Measurements from ENCODE around the gene RDX. TPM values are rescaled to one million over a fixed set of nuclear protein-coding genes. Genes with fewer than 3 reads are reported as not detected.
A peak's percentile ranks its signal among the peaks of the same experiment; 100 is the strongest.

Gene RDX
- total RNA-seq, 4 donors from 2014 or later: 95.7 to 140 (median 115) TPM

DNA sequence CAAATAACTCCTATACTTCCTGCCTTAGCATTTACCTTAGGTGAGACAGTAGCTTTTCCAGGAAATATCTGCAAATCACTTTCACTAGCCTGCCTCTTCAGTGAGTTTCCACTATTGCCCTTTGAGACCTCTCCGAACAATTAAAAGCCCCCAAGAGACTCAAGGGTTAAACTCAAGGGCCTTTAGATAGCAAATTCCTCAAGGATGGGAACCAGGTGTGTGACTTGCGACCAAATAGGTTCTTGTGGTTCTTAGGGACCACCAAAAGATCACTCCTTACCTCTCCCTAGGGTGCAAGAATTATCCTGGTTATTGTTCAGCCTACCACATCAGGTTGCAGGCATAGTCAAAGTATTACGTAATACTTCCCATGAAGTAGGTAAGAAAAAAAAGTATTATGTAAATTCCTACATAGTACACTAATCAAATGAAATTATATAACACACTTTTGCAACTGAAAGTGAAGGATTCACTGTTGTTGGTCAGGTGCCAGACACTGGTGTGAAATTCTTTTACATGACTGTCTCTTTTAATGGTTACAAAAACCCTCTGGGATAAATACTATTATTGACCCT is 1.4 kb upstream of the RDX start:
- H3K27me3 ChIP-seq: no peaks in the 10 kb centered on the region
- DNase-seq (no peak), ATAC-seq (no peak)
- H3K27ac ChIP-seq: peak overlapping the region in 3 of 4 donors; percentile 93 to 99 (median 94)
- H3K9me3 ChIP-seq: no peaks in the 10 kb centered on the region
- no peak for TF ChIP-seq CTCF (IDR thresholded peaks at IDR 0.05 in 4 of 5, conservative IDR thresholded peaks at IDR 0.05 in 1 of 5)
- no peak for TF ChIP-seq POLR2A (IDR thresholded peaks at IDR 0.05)
- intact Hi-C loops (cut with DNase I; ENCODE audit: low total_unique reads): loop anchor here (2.0 to 10.0 kb wide), 4 partner anchors 45 to 137 kb away; no protein-coding TSS in a partner anchor
- in situ Hi-C loops (cut with MboI; ENCODE audit: low sequenced_read_pairs in 4 of 4): no loop called here
- no peaks in the 10 kb centered on the region for H3K36me3 ChIP-seq
- no peak overlapping the region for H3K4me3 ChIP-seq
- H3K4me1 ChIP-seq: peaks cover 21 to 30% of the 10 kb centered on the region in 2 donors

GRCh38 chr11:110297076-110297725 is 787 bp upstream of the RDX start:
- Histone ChIP-seq H3K4me3 (peak overlapping the region; percentile 54 to 91 (median 82)), H3K36me3 (no peaks in the 10 kb centered on the region), H3K9me3 (no peaks in the 10 kb centered on the region), H3K4me1 (peaks cover 25 to 31% of the 10 kb centered on the region in 2 donors), H3K27me3 (no peaks in the 10 kb centered on the region), H3K27ac (peak overlapping the region; percentile 93 to 99 (median 96))
- DNase-seq (no peak), ATAC-seq (no peak)
- TF ChIP-seq CTCF (IDR thresholded peaks at IDR 0.05 in 4 of 5, conservative IDR thresholded peaks at IDR 0.05 in 1 of 5) (no peak), POLR2A (IDR thresholded peaks at IDR 0.05) (no peak)
- intact Hi-C loops (cut with DNase I; ENCODE audit: low total_unique reads) (loop anchor here (2.0 to 10.0 kb wide), 4 partner anchors 44 to 138 kb away; no protein-coding TSS in a partner anchor), in situ Hi-C loops (cut with MboI; ENCODE audit: low sequenced_read_pairs in 4 of 4) (no loop called here)

- intact Hi-C loops (cut with DNase I; ENCODE audit: low total_unique reads): loop anchor here (1.0 to 10.0 kb wide), 6 partner anchors 43 to 349 kb away; no protein-coding TSS in a partner anchor
- TF ChIP-seq CTCF (IDR thresholded peaks at IDR 0.05 in 4 of 5, conservative IDR thresholded peaks at IDR 0.05 in 1 of 5): peak in 1 of 5 experiments; percentile 16
- peak in 1 of 2 donors; percentile 7 for TF ChIP-seq POLR2A (IDR thresholded peaks at IDR 0.05)
- no peaks in the 10 kb centered on the region for H3K36me3 ChIP-seq
- no peaks in the 10 kb centered on the region for H3K9me3 ChIP-seq
- H3K27me3 ChIP-seq: no peaks in the 10 kb centered on the region
- DNase-seq: peak; percentile 38 to 51
- in situ Hi-C loops (cut with MboI; ENCODE audit: low sequenced_read_pairs in 4 of 4): no loop called here
- peaks cover 31 to 37% of the 10 kb centered on the region in 2 donors for H3K4me1 ChIP-seq
- peak overlapping the region; percentile 93 to 99 (median 96) for H3K27ac ChIP-seq
- peak overlapping the region; percentile 77 to 96 (median 88) for H3K4me3 ChIP-seq
- ATAC-seq: peak; percentile 47 to 56
These were observed 736 bp downstream of the RDX start for GRCh38 chr11:110295531-110296225.

DNA sequence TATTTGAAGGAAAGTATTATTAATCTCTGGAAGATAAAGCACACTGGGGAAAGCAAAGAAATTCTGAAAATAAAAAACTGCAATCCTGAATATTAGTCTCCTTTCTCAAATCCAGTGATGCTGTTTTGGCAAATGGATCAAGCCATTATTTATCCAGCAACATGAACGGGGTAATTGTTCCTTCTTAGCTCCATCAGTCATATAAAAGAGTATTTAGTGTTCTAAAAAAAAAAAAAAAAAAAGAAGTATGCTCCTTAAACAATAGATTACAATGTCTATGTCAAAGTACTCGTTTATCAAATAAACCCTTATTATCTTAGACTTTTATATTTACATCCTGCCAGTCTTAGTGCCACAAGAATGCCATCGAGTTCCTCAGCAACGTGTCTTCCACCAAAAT is 1.3 kb downstream of the RDX start:
- intact Hi-C loops (cut with DNase I; ENCODE audit: low total_unique reads) (loop anchor here (5.0 to 10.0 kb wide), 2 partner anchors 82 to 90 kb away; no protein-coding TSS in a partner anchor), in situ Hi-C loops (cut with MboI; ENCODE audit: low sequenced_read_pairs in 4 of 4) (no loop called here)
- Histone ChIP-seq H3K9me3 (no peaks in the 10 kb centered on the region), H3K4me1 (peaks cover 31 to 37% of the 10 kb centered on the region in 2 donors), H3K27me3 (no peaks in the 10 kb centered on the region), H3K36me3 (no peaks in the 10 kb centered on the region), H3K4me3 (peak overlapping the region; percentile 77 to 96 (median 88)), H3K27ac (peak overlapping the region; percentile 93 to 99 (median 96))
- no peak for TF ChIP-seq POLR2A (IDR thresholded peaks at IDR 0.05)
- TF ChIP-seq CTCF (IDR thresholded peaks at IDR 0.05 in 4 of 5, conservative IDR thresholded peaks at IDR 0.05 in 1 of 5): no peak
- no peak for DNase-seq
- no peak for ATAC-seq
